PC-3 (cell line): ENCODE results near the gene SMIM13. TPM values are rescaled to one million over a fixed set of nuclear protein-coding genes. Genes with fewer than 3 reads are reported as not detected.

ENCODE experiments used
- ATAC-seq: fragments of 200-7000 bp; cut with Tn5 transposase; 2 replicates; pipeline ENCODE4 v1.9.1; 2020; ENCODE audit warnings: mild to moderate bottlenecking, moderate library complexity
- BruUV-seq: library from RNA; stranded (reverse); fragments of 400-500 nt; replicated peaks from 2 replicates; lab custom pipeline; 2021; lab: Mats Ljungman, UMichigan
- CTCF ChIA-PET: fragments of 300-600 bp; sonication (Branson Sonifier 250); formaldehyde crosslinking; loops from one replicate; lab custom pipeline; 2022; ENCODE audit warnings: antibody characterized with exemption; lab: Charles Lee
- POLR2A ChIA-PET: fragments of 300-600 bp; sonication (Branson Sonifier 250); formaldehyde crosslinking; loops from one replicate; lab custom pipeline; 2022; ENCODE audit warnings: antibody characterized with exemption; ENCODE audit not compliant: unreplicated experiment; lab: Charles Lee
- DNase-seq: peaks from one replicate; pipeline ENCODE4 v3.0.0-alpha.2; 2015
- H2AFZ ChIP-seq: fragments of 300-600 bp; sonication (generic); 2 replicates; pipeline ENCODE4 v1.6.0; 2016; ENCODE audit warnings: antibody characterized with exemption, low read length
- H3F3A ChIP-seq: fragments of 300-600 bp; sonication (generic); one replicate; pipeline ENCODE4 v1.6.0; 2017; ENCODE audit warnings: antibody characterized with exemption, low read length, control low read depth, mild to moderate bottlenecking; ENCODE audit not compliant: unreplicated experiment
- H3K27ac ChIP-seq: fragments of 300-600 bp; sonication (generic); 2 replicates; pipeline ENCODE4 v1.5.1; 2016; ENCODE audit warnings: mild to moderate bottlenecking, low read length
- H3K27me3 ChIP-seq: fragments of 300-600 bp; sonication (generic); 2 replicates; pipeline ENCODE4 v1.6.1; 2016; ENCODE audit warnings: low read length, mixed read lengths
- H3K36me3 ChIP-seq: fragments of 300-600 bp; sonication (generic); 2 replicates; pipeline ENCODE4 v1.6.1; 2016; ENCODE audit warnings: low read depth, mixed run types, low read length, mixed read lengths
- H3K4me1 ChIP-seq: fragments of 300-600 bp; sonication (generic); 2 replicates; pipeline ENCODE4 v1.5.1; 2016; ENCODE audit warnings: low read length; ENCODE audit not compliant: insufficient read depth
- H3K4me2 ChIP-seq: fragments of 300-600 bp; sonication (generic); 2 replicates; pipeline ENCODE4 v1.6.0; 2016; ENCODE audit warnings: low read length
- H3K4me3 ChIP-seq: fragments of 300-600 bp; sonication (generic); 2 replicates; pipeline ENCODE4 v1.5.1; 2016; ENCODE audit warnings: mild to moderate bottlenecking, low read length, mixed read lengths
- H3K79me2 ChIP-seq: fragments of 300-600 bp; sonication (generic); 2 replicates; pipeline ENCODE4 v1.6.1; 2017; ENCODE audit warnings: low read length, mixed read lengths
- H3K9ac ChIP-seq: fragments of 300-600 bp; sonication (generic); 2 replicates; pipeline ENCODE4 v1.6.0; 2016; ENCODE audit warnings: mild to moderate bottlenecking, low read length
- H3K9me2 ChIP-seq: fragments of 300-600 bp; sonication (generic); replicated peaks from 2 replicates; pipeline ENCODE4 v1.6.1; 2016; ENCODE audit warnings: mixed run types, low read length, mixed read lengths
- H3K9me3 ChIP-seq: fragments of 300-600 bp; sonication (generic); 2 replicates; pipeline ENCODE4 v1.6.1; 2016; ENCODE audit warnings: low read length, mixed read lengths
- H4K20me1 ChIP-seq: fragments of 300-600 bp; sonication (generic); 2 replicates; pipeline ENCODE4 v1.6.1; 2016; ENCODE audit warnings: low read length, mixed read lengths
- EZH2 ChIP-seq: fragments of 300-600 bp; sonication (generic); IDR thresholded peaks from one replicate; pipeline ENCODE4 v1.6.1; 2017; ENCODE audit warnings: antibody characterized with exemption, mild to moderate bottlenecking, low read length; ENCODE audit not compliant: unreplicated experiment
- EZH2phosphoT487 ChIP-seq: fragments of 300-600 bp; sonication (generic); IDR thresholded peaks from 2 replicates; pipeline ENCODE4 v1.6.1; 2018; ENCODE audit warnings: mild to moderate bottlenecking, antibody characterized with exemption, low read length, borderline replicate concordance
- intact Hi-C: fragments of 100-400 bp; cut with micrococcal nuclease; formaldehyde crosslinking; loops from 2 replicates; pipeline ENCODE4 v1.9.0; 2023
- total RNA-seq: library from RNA; depleted of rRNA; stranded (reverse); fragments of >200 nt; gene quantifications from 2 replicates; pipeline ENCODE4 v1.2.3, GENCODE V29; 2014
- TF ChIP-seq, protein P1 (sequence below): fragments of 300-600 bp; sonication (generic); conservative IDR thresholded peaks from 2 replicates; pipeline ENCODE4 v1.5.1; 2017; ENCODE audit warnings: antibody characterized with exemption, low read depth, mild to moderate bottlenecking, low read length

The SMIM13 gene
- total RNA-seq, 1 experiment from 2014 or later: 9.0 TPM

DNA sequence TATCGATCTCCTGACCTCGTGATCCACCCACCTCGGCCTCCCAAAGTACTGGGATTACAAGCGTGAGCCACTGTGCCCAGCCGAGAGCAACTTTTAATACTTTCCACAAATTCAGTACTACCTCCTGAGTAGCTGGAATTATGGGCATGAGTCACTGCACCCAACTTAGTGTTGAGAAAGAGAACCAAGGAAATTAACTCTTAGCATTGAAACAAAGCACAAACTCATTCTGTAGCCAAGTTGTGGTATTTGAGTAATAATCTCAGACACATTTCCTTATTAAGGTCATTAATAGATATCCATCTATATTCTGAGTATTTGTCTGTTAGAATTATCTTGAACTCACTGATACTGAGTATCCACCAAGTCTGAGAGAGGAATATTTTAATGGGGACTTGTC lies 35.2 kb upstream of the SMIM13 start:
- TF ChIP-seq, protein P1, sequence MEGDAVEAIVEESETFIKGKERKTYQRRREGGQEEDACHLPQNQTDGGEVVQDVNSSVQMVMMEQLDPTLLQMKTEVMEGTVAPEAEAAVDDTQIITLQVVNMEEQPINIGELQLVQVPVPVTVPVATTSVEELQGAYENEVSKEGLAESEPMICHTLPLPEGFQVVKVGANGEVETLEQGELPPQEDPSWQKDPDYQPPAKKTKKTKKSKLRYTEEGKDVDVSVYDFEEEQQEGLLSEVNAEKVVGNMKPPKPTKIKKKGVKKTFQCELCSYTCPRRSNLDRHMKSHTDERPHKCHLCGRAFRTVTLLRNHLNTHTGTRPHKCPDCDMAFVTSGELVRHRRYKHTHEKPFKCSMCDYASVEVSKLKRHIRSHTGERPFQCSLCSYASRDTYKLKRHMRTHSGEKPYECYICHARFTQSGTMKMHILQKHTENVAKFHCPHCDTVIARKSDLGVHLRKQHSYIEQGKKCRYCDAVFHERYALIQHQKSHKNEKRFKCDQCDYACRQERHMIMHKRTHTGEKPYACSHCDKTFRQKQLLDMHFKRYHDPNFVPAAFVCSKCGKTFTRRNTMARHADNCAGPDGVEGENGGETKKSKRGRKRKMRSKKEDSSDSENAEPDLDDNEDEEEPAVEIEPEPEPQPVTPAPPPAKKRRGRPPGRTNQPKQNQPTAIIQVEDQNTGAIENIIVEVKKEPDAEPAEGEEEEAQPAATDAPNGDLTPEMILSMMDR: no peak
- TF ChIP-seq EZH2phosphoT487: no peak
- TF ChIP-seq EZH2: no peak
- no peak for DNase-seq
- Histone ChIP-seq H3K4me1 (no peaks in the 10 kb centered on the region), H3K9ac (no peak overlapping the region), H3K9me3 (no peaks in the 10 kb centered on the region), H3K9me2 (no peaks in the 10 kb centered on the region), H3K27me3 (no peaks in the 10 kb centered on the region), H3K36me3 (no peaks in the 10 kb centered on the region), H2AFZ (no peak overlapping the region), H3K79me2 (no peaks in the 10 kb centered on the region), H4K20me1 (no peaks in the 10 kb centered on the region), H3F3A (no peaks in the 10 kb centered on the region), H3K4me3 (no peak overlapping the region), H3K4me2 (no peak overlapping the region), H3K27ac (no peak overlapping the region)
- POLR2A ChIA-PET: no interaction called here
- CTCF ChIA-PET: no interaction called here
- ATAC-seq: no peak
- no TSS peak for BruUV-seq
- intact Hi-C loops: no loop called here

DNA sequence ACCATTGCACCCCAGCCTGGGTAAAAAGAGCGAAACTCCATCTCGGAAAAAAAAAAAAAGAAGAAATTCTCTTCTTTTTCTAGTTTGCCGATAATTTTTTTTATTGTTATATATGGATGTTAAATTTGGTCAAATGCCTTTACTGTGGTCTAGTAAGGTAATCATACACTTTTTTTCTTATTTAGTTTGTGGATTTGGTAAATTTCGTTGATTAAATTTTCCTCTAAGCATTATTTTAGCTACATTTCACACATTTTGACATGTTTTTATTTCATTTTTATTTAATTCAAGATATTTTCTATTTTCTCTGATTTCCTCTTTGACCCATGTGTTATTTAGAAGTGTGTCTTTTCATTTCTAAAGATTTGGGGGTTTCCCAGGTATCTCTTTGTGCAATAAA lies 31.6 kb upstream of the SMIM13 start:
- Histone ChIP-seq H3K27me3 (no peaks in the 10 kb centered on the region), H3K4me3 (no peak overlapping the region), H3K4me1 (no peaks in the 10 kb centered on the region), H3K4me2 (no peak overlapping the region), H3K27ac (no peak overlapping the region), H4K20me1 (no peaks in the 10 kb centered on the region), H3K9me2 (no peaks in the 10 kb centered on the region), H3K9ac (no peak overlapping the region), H3K79me2 (no peaks in the 10 kb centered on the region), H3F3A (no peaks in the 10 kb centered on the region), H2AFZ (no peak overlapping the region), H3K36me3 (no peaks in the 10 kb centered on the region), H3K9me3 (no peaks in the 10 kb centered on the region)
- DNase-seq (no peak), ATAC-seq (no peak)
- TF ChIP-seq, protein P1: no peak
- no peak for TF ChIP-seq EZH2phosphoT487
- no peak for TF ChIP-seq EZH2
- no TSS peak for BruUV-seq
- CTCF ChIA-PET: no interaction called here
- POLR2A ChIA-PET: no interaction called here
- intact Hi-C loops: no loop called here

DNA sequence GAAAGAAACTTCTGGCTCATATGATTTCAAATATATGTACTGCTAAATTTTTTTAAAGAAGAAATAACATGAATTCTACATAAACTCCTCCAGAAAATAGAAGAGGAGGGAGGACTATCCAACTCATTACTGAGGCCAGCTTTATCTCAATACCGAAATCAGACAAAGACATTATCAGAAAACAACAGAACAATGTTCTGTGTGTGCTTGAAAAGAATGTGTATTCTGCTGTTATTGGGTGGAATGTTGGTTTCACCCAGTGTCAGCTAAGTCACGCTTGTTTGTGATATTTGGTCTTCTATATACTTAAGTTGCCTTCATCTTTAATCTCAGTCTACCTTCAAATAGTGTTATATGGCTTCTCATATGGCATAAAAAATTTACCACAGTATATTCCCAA lies 30.9 kb upstream of the SMIM13 start:
- H4K20me1 ChIP-seq: no peaks in the 10 kb centered on the region
- no peaks in the 10 kb centered on the region for H3K9me2 ChIP-seq
- no peaks in the 10 kb centered on the region for H3K9me3 ChIP-seq
- CTCF ChIA-PET: no interaction called here
- POLR2A ChIA-PET: no interaction called here
- H3K4me1 ChIP-seq: no peaks in the 10 kb centered on the region
- no peak overlapping the region for H2AFZ ChIP-seq
- ATAC-seq (no peak), DNase-seq (no peak)
- BruUV-seq: no TSS peak
- H3K27ac ChIP-seq: no peak overlapping the region
- H3K36me3 ChIP-seq: no peaks in the 10 kb centered on the region
- H3F3A ChIP-seq: no peaks in the 10 kb centered on the region
- H3K4me2 ChIP-seq: no peak overlapping the region
- TF ChIP-seq EZH2phosphoT487: no peak
- TF ChIP-seq, protein P1: no peak
- no peak overlapping the region for H3K9ac ChIP-seq
- no peaks in the 10 kb centered on the region for H3K27me3 ChIP-seq
- H3K4me3 ChIP-seq: no peak overlapping the region
- H3K79me2 ChIP-seq: no peaks in the 10 kb centered on the region
- intact Hi-C loops: no loop called here
